Body of pancreas (tissue), 4 donors: Measurements from ENCODE around the gene STX8.

Experiments
- CTCF ChIP-seq, 7 experiments: fragments of 450-650 bp in 4 of 7; fragments of 200-600 bp in 3 of 7; sonication (generic) in 3 of 7; IDR thresholded peaks; one replicate each; pipeline ENCODE4 v1.5.1; 2016 to 2019; ENCODE audit warnings: antibody characterized with exemption in 7 of 7
- POLR2A ChIP-seq, 3 donors: fragments of 450-650 bp; IDR thresholded peaks; one replicate each; pipeline ENCODE4 v1.6.1; 2016; ENCODE audit warnings: antibody characterized with exemption in 3 of 3, mild to moderate bottlenecking in 2 of 3

GRCh38 chr17:9435165-9435564 lies 140.5 kb downstream of the STX8 start:
- TF ChIP-seq CTCF (IDR thresholded peaks at IDR 0.05) (no peak), POLR2A (IDR thresholded peaks at IDR 0.05) (no peak)
